ENCODE data around the gene ULK1.
A peak's percentile ranks its signal among the peaks of the same experiment; 100 is the strongest.

ULK1 gene

GRCh38 chr12:131894313-131894860 is at the start of gene ULK1:
ULK1 (plus strand) TSS chr12:131894622; CDS start chr12:131895002, 380 bp downstream.
- Histone ChIP-seq H3K4me2 (ENCODE audit: low read length) (peak within 1 kb of the TSS; percentile 65), H4K20me1 (ENCODE audit: control insufficient read depth, insufficient read depth, low read depth, low read length) (peaks cover 8% of the 10 kb centered on the region; the same call in 1 of the 2 replicates), H3K4me1 (ENCODE audit: control insufficient read depth, low read length) (peaks cover 12% of the 10 kb centered on the region), H3K79me2 (ENCODE audit: control insufficient read depth, low read length) (no peaks in the 10 kb centered on the region), H3K9me3 (ENCODE audit: control insufficient read depth, insufficient read depth, low read length) (no peaks in the 10 kb centered on the region), H3K27ac (ENCODE audit: low read depth, low read length) (no peak within 1 kb of the TSS), H3K36me3 (ENCODE audit: control insufficient read depth, low read length) (no peaks in the 10 kb centered on the region), H3K9me2 (replicated peaks; ENCODE audit: control insufficient read depth, low read length) (no peaks in the 10 kb centered on the region), H3K4me3 (ENCODE audit: low read length) (peak within 1 kb of the TSS; percentile 70), H3K27me3 (ENCODE audit: control insufficient read depth, low read length) (peaks cover 22% of the 10 kb centered on the region), H3F3A (ENCODE audit: control insufficient read depth, insufficient read depth) (no peaks in the 10 kb centered on the region)
- TF ChIP-seq EZH2phosphoT487 (IDR thresholded peaks at IDR 0.05; ENCODE audit: borderline replicate concordance, low read length) (no peak), CTCF (IDR thresholded peaks at IDR 0.05; ENCODE audit: low read depth, low read length, poor library complexity, severe bottlenecking) (no peak)

- no peak overlapping the region for H3K27ac ChIP-seq (ENCODE audit: low read depth, low read length)
- no peaks in the 10 kb centered on the region for H3K27me3 ChIP-seq (ENCODE audit: control insufficient read depth, low read length)
- H3K4me1 ChIP-seq (ENCODE audit: control insufficient read depth, low read length), result no peaks in the 10 kb centered on the region
- no peak for TF ChIP-seq CTCF (IDR thresholded peaks at IDR 0.05; ENCODE audit: low read depth, low read length, poor library complexity, severe bottlenecking)
- TF ChIP-seq EZH2phosphoT487 (IDR thresholded peaks at IDR 0.05; ENCODE audit: borderline replicate concordance, low read length), result no peak
- H3F3A ChIP-seq (ENCODE audit: control insufficient read depth, insufficient read depth), result no peaks in the 10 kb centered on the region
- H3K4me2 ChIP-seq (ENCODE audit: low read length), result no peak overlapping the region
- no peaks in the 10 kb centered on the region for H3K36me3 ChIP-seq (ENCODE audit: control insufficient read depth, low read length)
- no peak overlapping the region for H3K4me3 ChIP-seq (ENCODE audit: low read length)
- no peaks in the 10 kb centered on the region for H3K9me3 ChIP-seq (ENCODE audit: control insufficient read depth, insufficient read depth, low read length)
- H4K20me1 ChIP-seq (ENCODE audit: control insufficient read depth, insufficient read depth, low read depth, low read length), result no peaks in the 10 kb centered on the region
- no peaks in the 10 kb centered on the region for H3K79me2 ChIP-seq (ENCODE audit: control insufficient read depth, low read length)
- no peaks in the 10 kb centered on the region for H3K9me2 ChIP-seq (replicated peaks; ENCODE audit: control insufficient read depth, low read length)
These were observed 49.8 kb upstream of the ULK1 start for GRCh38 chr12:131844656-131845055.

DNA sequence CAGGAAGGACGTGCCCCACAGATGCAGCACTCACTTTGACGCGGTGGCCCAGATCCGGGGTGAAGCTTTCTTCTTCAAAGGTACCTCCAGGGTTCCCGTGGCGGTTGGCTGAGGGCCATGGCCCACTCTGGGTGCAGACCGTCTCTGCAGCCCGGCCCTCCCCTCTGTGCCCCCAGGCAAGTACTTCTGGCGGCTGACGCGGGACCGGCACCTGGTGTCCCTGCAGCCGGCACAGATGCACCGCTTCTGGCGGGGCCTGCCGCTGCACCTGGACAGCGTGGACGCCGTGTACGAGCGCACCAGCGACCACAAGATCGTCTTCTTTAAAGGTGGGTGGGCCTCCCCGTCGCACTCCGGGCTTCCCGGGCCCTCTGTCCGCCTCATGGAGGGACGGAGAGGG is 49.3 kb upstream of the ULK1 start:
- H4K20me1 ChIP-seq (ENCODE audit: control insufficient read depth, insufficient read depth, low read depth, low read length), result no peaks in the 10 kb centered on the region
- no peaks in the 10 kb centered on the region for H3K9me2 ChIP-seq (replicated peaks; ENCODE audit: control insufficient read depth, low read length)
- no peaks in the 10 kb centered on the region for H3K79me2 ChIP-seq (ENCODE audit: control insufficient read depth, low read length)
- no peak overlapping the region for H3K27ac ChIP-seq (ENCODE audit: low read depth, low read length)
- no peaks in the 10 kb centered on the region for H3K4me1 ChIP-seq (ENCODE audit: control insufficient read depth, low read length)
- no peak overlapping the region for H3K4me2 ChIP-seq (ENCODE audit: low read length)
- no peaks in the 10 kb centered on the region for H3F3A ChIP-seq (ENCODE audit: control insufficient read depth, insufficient read depth)
- H3K27me3 ChIP-seq (ENCODE audit: control insufficient read depth, low read length), result no peaks in the 10 kb centered on the region
- TF ChIP-seq EZH2phosphoT487 (IDR thresholded peaks at IDR 0.05; ENCODE audit: borderline replicate concordance, low read length) (no peak), CTCF (IDR thresholded peaks at IDR 0.05; ENCODE audit: low read depth, low read length, poor library complexity, severe bottlenecking) (no peak)
- H3K4me3 ChIP-seq (ENCODE audit: low read length), result no peak overlapping the region
- no peaks in the 10 kb centered on the region for H3K36me3 ChIP-seq (ENCODE audit: control insufficient read depth, low read length)
- H3K9me3 ChIP-seq (ENCODE audit: control insufficient read depth, insufficient read depth, low read length), result no peaks in the 10 kb centered on the region
